Fibroblast of lung (primary cell): Measurements from ENCODE around the gene TCP11. TPM values are rescaled to one million over a fixed set of nuclear protein-coding genes. Genes with fewer than 3 reads are reported as not detected.

ENCODE experiments used
- DNase-seq, 2 donors: peaks; one replicate each; pipeline versions ENCODE4 v3.0.0 to v3.0.0-alpha.2; 2010; ENCODE audit warnings: low read depth in 2 of 2
- H2AFZ ChIP-seq: 2 replicates; pipeline ENCODE4 v1.5.1; 2012; ENCODE audit warnings: low read length, control low read depth, inconsistent platforms
- H3K27ac ChIP-seq: 2 replicates; pipeline ENCODE4 v1.5.1; 2011; ENCODE audit warnings: low read length, control low read depth; ENCODE audit not compliant: insufficient read depth
- H3K27me3 ChIP-seq: 2 replicates; pipeline ENCODE4 v1.5.1; 2011; ENCODE audit warnings: mild to moderate bottlenecking, low read length; ENCODE audit not compliant: control insufficient read depth, insufficient read depth
- H3K36me3 ChIP-seq: 2 replicates; pipeline ENCODE4 v1.5.1; 2011; ENCODE audit warnings: low read length; ENCODE audit not compliant: control insufficient read depth, insufficient read depth
- H3K4me1 ChIP-seq: 2 replicates; pipeline ENCODE4 v1.5.1; 2011; ENCODE audit warnings: low read length; ENCODE audit not compliant: control insufficient read depth, insufficient read depth; ENCODE audit errors: extremely low read depth
- H3K4me2 ChIP-seq: 2 replicates; pipeline ENCODE4 v1.5.1; 2011; ENCODE audit warnings: low read length, control low read depth; ENCODE audit not compliant: insufficient read depth; ENCODE audit errors: extremely low read depth
- H3K4me3 ChIP-seq, 4 experiments: fragments of 200-600 bp in 1 of 4; sonication (generic) in 1 of 4; replicated peaks in 1 of 4; 2 replicates each; pipeline ENCODE4 v1.5.1; 2011 to 2016; ENCODE audit warnings: low read length in 4 of 4, low read depth in 3 of 4, mild to moderate bottlenecking in 3 of 4, control low read depth in 2 of 4, inconsistent platforms in 1 of 4, mixed read lengths in 1 of 4; ENCODE audit not compliant: insufficient read depth in 1 of 4; ENCODE audit errors: control extremely low read depth in 1 of 4
- H3K79me2 ChIP-seq: 2 replicates; pipeline ENCODE4 v1.5.1; 2012; ENCODE audit warnings: mild to moderate bottlenecking, low read length, inconsistent platforms; ENCODE audit not compliant: control insufficient read depth, insufficient read depth
- H3K9ac ChIP-seq: 2 replicates; pipeline ENCODE4 v1.5.1; 2011; ENCODE audit warnings: mild to moderate bottlenecking, low read length, control low read depth; ENCODE audit not compliant: insufficient read depth
- H3K9me3 ChIP-seq: 2 replicates; pipeline ENCODE4 v1.5.1; 2012; ENCODE audit warnings: low read depth, low read length; ENCODE audit not compliant: control insufficient read depth, insufficient read depth
- H4K20me1 ChIP-seq: 2 replicates; pipeline ENCODE4 v1.5.1; 2011; ENCODE audit warnings: low read length; ENCODE audit not compliant: control insufficient read depth, insufficient read depth; ENCODE audit errors: extremely low read depth
- EZH2 ChIP-seq: IDR thresholded peaks from 2 replicates; pipeline ENCODE4 v1.5.1; 2012; ENCODE audit warnings: low read length, control low read depth, mild to moderate bottlenecking; ENCODE audit errors: missing control alignments
- polyA plus RNA-seq, 2 donors: library from polyadenylated mRNA; depleted of rRNA in 1 of 2; stranded (reverse) in 1 of 2; unstranded in 1 of 2; fragments of >200 nt; gene quantifications; 2 replicates each; pipeline ENCODE4 v1.2.1, GENCODE V29; 2011 to 2012; ENCODE audit warnings: missing spikeins in 1 of 2
- total RNA-seq: library from RNA; depleted of rRNA; stranded (reverse); fragments of >200 nt; gene quantifications from 2 replicates; pipeline ENCODE4 v1.2.1, GENCODE V29; 2014
- TF ChIP-seq, protein P1 (sequence below), 2 donors: IDR thresholded peaks in 1 of 2; conservative IDR thresholded peaks in 1 of 2; 1 replicate in 1 of 2; 2 replicates in 1 of 2; pipeline ENCODE4 v1.5.1; 2011 to 2012; ENCODE audit warnings: low read length in 2 of 2, control low read depth in 1 of 2, inconsistent platforms in 1 of 2, low read depth in 1 of 2, mild to moderate bottlenecking in 1 of 2

Gene TCP11
- total and polyA plus RNA-seq, 2 donors (not counting 1 experiment from before 2014, with no cell fraction given), result 0.17 to 0.24 TPM

- Histone ChIP-seq H3K4me2 (no peak overlapping the region), H3K79me2 (no peaks in the 10 kb centered on the region), H3K9me3 (no peaks in the 10 kb centered on the region), H3K9ac (no peak overlapping the region), H4K20me1 (no peaks in the 10 kb centered on the region), H3K27ac (no peak overlapping the region), H2AFZ (no peak overlapping the region), H3K27me3 (no peaks in the 10 kb centered on the region), H3K4me3 (no peak overlapping the region), H3K4me1 (no peaks in the 10 kb centered on the region), H3K36me3 (peaks cover 1% of the 10 kb centered on the region)
- DNase-seq, result peak in 1 of 2 donors; percentile 50
- TF ChIP-seq EZH2, result no peak
- TF ChIP-seq, protein P1, sequence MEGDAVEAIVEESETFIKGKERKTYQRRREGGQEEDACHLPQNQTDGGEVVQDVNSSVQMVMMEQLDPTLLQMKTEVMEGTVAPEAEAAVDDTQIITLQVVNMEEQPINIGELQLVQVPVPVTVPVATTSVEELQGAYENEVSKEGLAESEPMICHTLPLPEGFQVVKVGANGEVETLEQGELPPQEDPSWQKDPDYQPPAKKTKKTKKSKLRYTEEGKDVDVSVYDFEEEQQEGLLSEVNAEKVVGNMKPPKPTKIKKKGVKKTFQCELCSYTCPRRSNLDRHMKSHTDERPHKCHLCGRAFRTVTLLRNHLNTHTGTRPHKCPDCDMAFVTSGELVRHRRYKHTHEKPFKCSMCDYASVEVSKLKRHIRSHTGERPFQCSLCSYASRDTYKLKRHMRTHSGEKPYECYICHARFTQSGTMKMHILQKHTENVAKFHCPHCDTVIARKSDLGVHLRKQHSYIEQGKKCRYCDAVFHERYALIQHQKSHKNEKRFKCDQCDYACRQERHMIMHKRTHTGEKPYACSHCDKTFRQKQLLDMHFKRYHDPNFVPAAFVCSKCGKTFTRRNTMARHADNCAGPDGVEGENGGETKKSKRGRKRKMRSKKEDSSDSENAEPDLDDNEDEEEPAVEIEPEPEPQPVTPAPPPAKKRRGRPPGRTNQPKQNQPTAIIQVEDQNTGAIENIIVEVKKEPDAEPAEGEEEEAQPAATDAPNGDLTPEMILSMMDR (conservative IDR thresholded peaks at IDR 0.05 in 1 of 2, IDR thresholded peaks at IDR 0.05 in 1 of 2; ENCODE audit: low read depth in 1 of 2, low read length in 2 of 2), result no peak
Observed at GRCh38 chr6:35081426-35081851, 59.7 kb downstream of the TCP11 start.

- Histone ChIP-seq H3K9ac (no peak overlapping the region), H2AFZ (no peak overlapping the region), H4K20me1 (no peaks in the 10 kb centered on the region), H3K27me3 (no peaks in the 10 kb centered on the region), H3K4me3 (no peak overlapping the region), H3K4me2 (no peak overlapping the region), H3K79me2 (no peaks in the 10 kb centered on the region), H3K36me3 (peaks cover 1% of the 10 kb centered on the region), H3K27ac (no peak overlapping the region), H3K4me1 (no peaks in the 10 kb centered on the region), H3K9me3 (no peaks in the 10 kb centered on the region)
- no peak for TF ChIP-seq EZH2
- TF ChIP-seq, protein P1 (conservative IDR thresholded peaks at IDR 0.05 in 1 of 2, IDR thresholded peaks at IDR 0.05 in 1 of 2; ENCODE audit: low read depth in 1 of 2, low read length in 2 of 2), result no peak
- no peak for DNase-seq
Observed at GRCh38 chr6:35080821-35081425, 60.2 kb downstream of the TCP11 start.

- Histone ChIP-seq H3K79me2 (no peaks in the 10 kb centered on the region), H2AFZ (no peak overlapping the region), H3K4me2 (no peak overlapping the region), H3K9ac (no peak overlapping the region), H3K9me3 (no peaks in the 10 kb centered on the region), H3K27ac (no peak overlapping the region), H3K36me3 (no peaks in the 10 kb centered on the region), H3K27me3 (no peaks in the 10 kb centered on the region), H3K4me3 (no peak overlapping the region), H3K4me1 (no peaks in the 10 kb centered on the region), H4K20me1 (no peaks in the 10 kb centered on the region)
- no peak for DNase-seq
- TF ChIP-seq, protein P1 (conservative IDR thresholded peaks at IDR 0.05 in 1 of 2, IDR thresholded peaks at IDR 0.05 in 1 of 2; ENCODE audit: low read depth in 1 of 2, low read length in 2 of 2), result no peak
- no peak for TF ChIP-seq EZH2
Observed at GRCh38 chr6:35080016-35080680, 61.0 kb downstream of the TCP11 start.
